ENCODE data around the gene CTTN.
"Not testable (repeated sequence)": the region's sequence is repeated elsewhere in the genome, so short reads cannot be mapped to it uniquely, and the experiment has no call there.

Gene CTTN

GRCh38 chr11:70429724-70430521, 31.6 kb downstream of the CTTN start:
- no peak for DNase-seq

- DNase-seq, result no peak
Measured at GRCh38 chr11:70430671-70431574, 32.6 kb downstream of the CTTN start.

GRCh38 chr11:70431611-70432010, 33.3 kb downstream of the CTTN start:
- DNase-seq, result no peak

- no peak for DNase-seq
Measured at GRCh38 chr11:70432065-70432464, 33.7 kb downstream of the CTTN start.

GRCh38 chr11:70432580-70432979, 34.3 kb downstream of the CTTN start:
- DNase-seq, result no peak

- DNase-seq, result no peak
Measured at GRCh38 chr11:70433038-70433437, 34.7 kb downstream of the CTTN start.

GRCh38 chr11:70433526-70433925, 35.2 kb downstream of the CTTN start:
- DNase-seq, result no peak

GRCh38 chr11:70433966-70434812, 35.9 kb downstream of the CTTN start:
- DNase-seq, result no peak

GRCh38 chr11:70434813-70435278, 36.5 kb downstream of the CTTN start:
- DNase-seq, result no peak

- no peak for DNase-seq
Measured at GRCh38 chr11:70435361-70435760, 37.0 kb downstream of the CTTN start.

- no peak for DNase-seq
Measured at GRCh38 chr11:70435765-70436500, 37.6 kb downstream of the CTTN start.

- no peak for DNase-seq
Measured at GRCh38 chr11:70436501-70436860, 38.2 kb downstream of the CTTN start.

- DNase-seq, result no peak
Measured at GRCh38 chr11:70437111-70437784, 38.9 kb downstream of the CTTN start.

- no peak for DNase-seq
Measured at GRCh38 chr11:70440206-70440605, 41.9 kb downstream of the CTTN start.

GRCh38 chr11:70443773-70444030, 45.4 kb downstream of the CTTN start:
- DNase-seq, result no peak

- no peak for DNase-seq
Measured at GRCh38 chr11:70445091-70445490, 46.8 kb downstream of the CTTN start.

- DNase-seq, result no peak
Measured at GRCh38 chr11:70445605-70446004, 47.3 kb downstream of the CTTN start.

GRCh38 chr11:70448983-70449567, 50.7 kb downstream of the CTTN start:
- no peak for DNase-seq

GRCh38 chr11:70454197-70454767, 56.0 kb downstream of the CTTN start:
- no peak for DNase-seq

- DNase-seq, result not testable (repeated sequence)
Measured at GRCh38 chr11:70454811-70455210, 56.5 kb downstream of the CTTN start.

- no peak for DNase-seq
Measured at GRCh38 chr11:70455354-70455753, 57.0 kb downstream of the CTTN start.
